GM19240 (cell line): ENCODE measurements around the gene DNAJC19.

Experiments
- DNase-seq: peaks from one replicate; pipeline ENCODE4 v3.0.0; 2011; ENCODE audit warnings: low spot score; ENCODE audit not compliant: insufficient read length

Gene DNAJC19

DNA sequence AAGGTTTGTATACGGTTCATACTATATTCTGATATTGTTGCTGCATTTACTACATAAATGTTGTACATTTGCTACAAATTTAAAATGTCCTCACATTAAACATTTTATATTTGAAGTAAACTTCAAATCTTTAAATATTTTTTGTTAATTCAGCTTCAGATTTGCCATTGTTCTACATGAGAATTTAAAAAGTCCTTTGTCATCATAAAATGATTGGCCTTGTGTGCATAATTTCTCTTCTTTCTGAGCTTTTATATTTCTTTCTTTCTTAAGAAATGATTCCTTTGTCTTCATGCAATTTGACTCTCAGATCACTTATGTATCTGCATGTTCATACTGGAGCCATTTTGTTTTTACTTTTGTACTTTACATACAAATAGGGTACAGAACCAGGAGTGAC is 28.0 kb downstream of the DNAJC19 start:
- DNase-seq: no peak

GRCh38 chr3:180961087-180961486 is 28.4 kb downstream of the DNAJC19 start:
- DNase-seq: no peak

GRCh38 chr3:180959691-180960090 is 29.8 kb downstream of the DNAJC19 start:
- no peak for DNase-seq

- DNase-seq: peak; percentile 2
These were observed 41.7 kb downstream of the DNAJC19 start for GRCh38 chr3:180947761-180948390.

GRCh38 chr3:180940826-180941225 is 48.7 kb downstream of the DNAJC19 start:
- DNase-seq: no peak

GRCh38 chr3:180934638-180935037 is 54.9 kb downstream of the DNAJC19 start:
- no peak for DNase-seq
